ENCODE results near the gene RNFT2. TPM values are rescaled to one million over a fixed set of nuclear protein-coding genes. Genes with fewer than 3 reads are reported as not detected.

RNFT2 gene
- total RNA-seq, 1 experiment from 2014 or later, result 27.7 TPM

GRCh38 chr12:116734156-116734768 is 3.9 kb upstream of the RNFT2 start:
- Mint-ChIP-seq H3K9me3 (no peaks in the 10 kb centered on the region), H3K36me3 (peaks cover 13% of the 10 kb centered on the region), H3K27ac (no peak overlapping the region), H3K27me3 (ENCODE audit: low read depth) (no peaks in the 10 kb centered on the region), H3K4me1 (peaks cover 16% of the 10 kb centered on the region), H3K4me3 (no peak overlapping the region)
- CTCF ChIA-PET, result no interaction called here
- ATAC-seq, result no peak
- no peak for DNase-seq (ENCODE audit: low spot score)
- POLR2A ChIA-PET, result no interaction called here
- TF ChIP-seq STAT6 (CRISPR knock-in tag; conservative IDR thresholded peaks at IDR 0.05; ENCODE audit: low read depth) (no peak), RELA (CRISPR knock-in tag; IDR thresholded peaks at IDR 0.05; ENCODE audit: borderline replicate concordance) (no peak), ARID4B (CRISPR knock-in tag; IDR thresholded peaks at IDR 0.05; ENCODE audit: borderline replicate concordance) (no peak), KAT7 (CRISPR knock-in tag; IDR thresholded peaks at IDR 0.05; ENCODE audit: borderline replicate concordance) (no peak), SMAD3 (CRISPR knock-in tag; IDR thresholded peaks at IDR 0.05; ENCODE audit: borderline replicate concordance) (no peak), NR1H2 (CRISPR knock-in tag; IDR thresholded peaks at IDR 0.05) (no peak), NFE2L1 (CRISPR knock-in tag; IDR thresholded peaks at IDR 0.05) (no peak), ZSCAN18 (CRISPR knock-in tag; IDR thresholded peaks at IDR 0.05) (no peak), ZNF121 (CRISPR knock-in tag; IDR thresholded peaks at IDR 0.05) (no peak), AFF4 (CRISPR knock-in tag; IDR thresholded peaks at IDR 0.05; ENCODE audit: borderline replicate concordance) (no peak), MYBL2 (CRISPR knock-in tag; IDR thresholded peaks at IDR 0.05) (no peak), ZNF671 (CRISPR knock-in tag; IDR thresholded peaks at IDR 0.05) (no peak), ZNF532 (CRISPR knock-in tag; IDR thresholded peaks at IDR 0.05; ENCODE audit: borderline replicate concordance) (no peak), ZNF396 (CRISPR knock-in tag; IDR thresholded peaks at IDR 0.05; ENCODE audit: borderline replicate concordance) (no peak), GRHL2 (CRISPR knock-in tag; IDR thresholded peaks at IDR 0.05; ENCODE audit: insufficient replicate concordance, severe bottlenecking) (no peak), ESRRA (CRISPR knock-in tag; IDR thresholded peaks at IDR 0.05; ENCODE audit: borderline replicate concordance) (no peak), TCF7 (CRISPR knock-in tag; IDR thresholded peaks at IDR 0.05; ENCODE audit: low read depth) (no peak), SP1 (CRISPR knock-in tag; conservative IDR thresholded peaks at IDR 0.05) (no peak)
